Embryonic facial prominence (tissue), 1 donor: ENCODE results near the gene WASF2.
"Not testable (repeated sequence)": the region's sequence is repeated elsewhere in the genome, so short reads cannot be mapped to it uniquely, and the experiment has no call there.

ENCODE experiments used
- DNase-seq: peaks from one replicate; pipeline ENCODE4 v3.0.0-alpha.2; 2016; ENCODE audit errors: extremely low spot score

Gene WASF2

GRCh38 chr1:27397749-27398148 lies 92.2 kb downstream of the WASF2 start:
- DNase-seq = no peak

- DNase-seq = no peak
Observed at GRCh38 chr1:27397110-27397509, 92.9 kb downstream of the WASF2 start.

- peak; percentile 53 for DNase-seq
Observed at GRCh38 chr1:27395441-27396195, 94.3 kb downstream of the WASF2 start.

GRCh38 chr1:27394925-27395324 lies 95.0 kb downstream of the WASF2 start:
- no peak for DNase-seq

GRCh38 chr1:27394282-27394658 lies 95.7 kb downstream of the WASF2 start:
- no peak for DNase-seq

GRCh38 chr1:27393641-27394281 lies 96.2 kb downstream of the WASF2 start:
- DNase-seq = no peak

- DNase-seq = no peak
Observed at GRCh38 chr1:27392778-27393635, 97.0 kb downstream of the WASF2 start.

DNA sequence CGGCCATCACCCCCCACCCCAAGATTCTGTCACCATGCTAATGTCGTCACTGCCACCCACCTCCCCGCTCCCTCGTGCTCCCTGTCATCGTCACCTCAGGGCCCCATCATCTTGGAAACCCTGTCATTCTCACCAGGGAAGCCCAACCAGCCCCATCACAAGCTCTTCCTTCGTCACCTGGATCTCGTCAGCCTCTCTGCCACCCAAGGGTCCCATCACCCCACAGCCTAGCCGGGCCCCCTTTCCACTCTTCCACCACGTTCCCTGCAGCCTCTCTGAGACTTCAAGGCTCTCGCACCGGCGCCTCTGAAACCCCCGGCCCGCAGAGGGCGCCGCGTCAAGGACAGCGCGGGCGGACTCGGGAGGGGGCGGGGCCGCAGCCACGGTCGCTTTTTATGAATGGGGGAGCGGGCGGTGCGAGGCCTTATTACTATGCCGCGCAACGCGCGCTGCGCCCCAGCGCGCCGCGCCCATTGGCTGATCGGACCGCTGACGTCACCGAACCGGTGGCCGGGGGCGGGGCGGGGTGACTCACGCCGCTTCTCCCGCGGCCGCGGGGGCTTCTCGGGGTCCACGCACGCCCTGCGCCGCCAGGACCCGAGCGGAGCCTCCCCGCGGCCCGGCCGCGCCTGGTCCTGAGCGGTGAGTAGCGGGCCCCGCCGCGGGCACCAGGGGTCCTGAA lies 97.7 kb downstream of the WASF2 start, which contains the start of gene GPR3:
Gene GPR3 (plus strand): TSS at position 527 of the 682 bp plus-strand sequence. CDS start 1,177 bp downstream, outside the sequence.
- peak; percentile 77 for DNase-seq

DNA sequence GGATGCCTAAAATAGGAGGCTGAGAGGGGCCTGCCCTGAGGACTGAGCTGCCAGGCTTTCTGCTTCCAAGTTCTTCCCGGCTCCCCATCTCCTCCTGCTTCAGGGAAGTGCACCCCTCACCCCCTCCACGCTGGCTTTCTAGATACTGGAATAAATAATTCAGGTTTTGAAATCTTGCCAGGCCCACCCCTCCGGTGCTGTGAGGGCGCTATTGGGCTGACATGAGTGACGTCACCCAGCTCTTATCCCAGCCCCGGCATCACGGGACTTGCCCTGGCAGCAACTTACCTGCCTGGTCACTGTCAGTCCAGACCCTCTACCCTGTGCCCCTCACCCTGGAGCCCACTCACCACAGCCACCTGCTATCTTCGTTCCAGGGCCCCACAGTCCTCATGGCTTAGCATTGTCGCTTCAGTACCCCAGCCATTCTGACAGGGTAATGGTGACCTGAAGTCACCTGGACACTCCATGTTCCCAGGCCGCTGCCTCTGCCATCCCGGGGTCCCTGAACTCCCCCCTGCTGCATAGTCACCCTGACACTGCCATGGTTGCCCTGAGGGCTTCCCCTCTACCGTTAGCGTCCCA lies 98.4 kb downstream of the WASF2 start:
- DNase-seq = peak; percentile 56

GRCh38 chr1:27388337-27389005 lies 101.5 kb downstream of the WASF2 start:
- no peak for DNase-seq

DNA sequence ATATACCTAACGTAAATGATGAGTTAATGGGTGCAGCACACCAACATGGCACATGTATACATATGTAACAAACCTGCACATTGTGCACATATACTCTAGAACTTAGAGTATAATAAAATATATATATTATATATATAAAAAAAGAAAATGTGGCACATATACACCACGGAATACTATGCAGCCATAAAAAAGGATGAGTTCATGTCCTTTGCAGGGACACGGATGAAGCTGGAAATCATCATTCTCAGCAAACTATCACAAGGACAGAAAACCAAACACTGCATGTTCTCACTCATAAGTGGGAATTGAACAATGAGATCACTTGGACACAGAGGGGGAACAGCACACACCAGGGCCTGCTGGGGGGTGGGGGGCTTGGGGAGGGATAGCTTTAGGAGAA lies 105.2 kb downstream of the WASF2 start:
- not testable (repeated sequence) for DNase-seq

DNA sequence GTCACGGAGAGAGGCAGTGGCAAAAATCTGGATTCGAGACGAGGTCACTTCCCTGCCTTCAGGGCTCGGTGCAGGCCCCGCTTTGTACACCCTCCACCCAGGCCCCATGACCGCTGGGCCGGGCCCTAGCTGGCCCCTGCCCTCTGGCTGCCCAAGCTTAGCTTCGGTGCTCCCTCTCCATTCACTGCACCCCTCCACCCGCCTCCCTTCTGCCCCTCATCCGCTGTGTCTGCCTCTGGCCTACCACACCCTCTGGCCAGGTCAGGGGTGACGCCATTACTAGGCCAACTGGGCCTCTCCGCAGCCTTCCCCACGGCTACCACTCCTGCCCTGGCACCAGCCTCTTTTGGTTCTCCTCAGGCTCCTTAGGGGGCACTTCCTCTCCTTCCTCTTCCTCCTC lies 106.3 kb downstream of the WASF2 start:
- no peak for DNase-seq

DNA sequence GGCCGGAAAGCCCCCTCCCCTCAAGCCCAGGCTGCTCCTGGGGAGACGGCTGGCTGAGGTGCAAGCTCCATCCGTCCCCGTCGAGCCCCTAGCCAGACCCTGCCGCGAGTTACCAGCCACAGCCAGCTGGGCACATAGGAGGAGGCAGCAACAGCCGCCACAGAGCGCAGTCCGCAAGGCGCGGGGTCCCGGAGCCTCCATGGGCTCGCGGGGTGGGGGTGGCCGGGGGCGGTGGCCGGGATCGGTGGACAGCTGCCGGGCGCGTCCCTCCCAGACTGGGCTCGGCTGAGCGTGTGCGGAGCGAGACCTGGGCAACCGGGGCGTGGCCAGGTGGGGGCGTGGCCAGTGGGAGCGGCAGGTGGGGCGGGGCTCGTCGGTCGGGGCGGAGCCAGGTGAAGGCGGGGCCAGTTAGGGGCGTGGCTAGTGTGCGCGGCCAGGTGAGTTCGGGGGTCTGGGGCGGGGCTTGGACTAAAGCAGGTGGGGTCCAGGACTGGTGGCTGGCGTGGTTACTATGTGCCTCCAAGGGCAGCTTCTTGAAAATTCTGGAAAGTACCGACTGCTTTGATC lies 106.8 kb downstream of the WASF2 start, which contains the start of gene CD164L2:
Gene CD164L2 (minus strand): TSS at position 295 of the 567 bp plus-strand sequence. CDS start 94 bp downstream, at position 201.
- no peak for DNase-seq

- DNase-seq = no peak
Observed at GRCh38 chr1:27381969-27382762, 107.8 kb downstream of the WASF2 start.

- no peak for DNase-seq
Observed at GRCh38 chr1:27380766-27381733, 108.9 kb downstream of the WASF2 start.

- no peak for DNase-seq
Observed at GRCh38 chr1:27380224-27380623, 109.7 kb downstream of the WASF2 start.

DNA sequence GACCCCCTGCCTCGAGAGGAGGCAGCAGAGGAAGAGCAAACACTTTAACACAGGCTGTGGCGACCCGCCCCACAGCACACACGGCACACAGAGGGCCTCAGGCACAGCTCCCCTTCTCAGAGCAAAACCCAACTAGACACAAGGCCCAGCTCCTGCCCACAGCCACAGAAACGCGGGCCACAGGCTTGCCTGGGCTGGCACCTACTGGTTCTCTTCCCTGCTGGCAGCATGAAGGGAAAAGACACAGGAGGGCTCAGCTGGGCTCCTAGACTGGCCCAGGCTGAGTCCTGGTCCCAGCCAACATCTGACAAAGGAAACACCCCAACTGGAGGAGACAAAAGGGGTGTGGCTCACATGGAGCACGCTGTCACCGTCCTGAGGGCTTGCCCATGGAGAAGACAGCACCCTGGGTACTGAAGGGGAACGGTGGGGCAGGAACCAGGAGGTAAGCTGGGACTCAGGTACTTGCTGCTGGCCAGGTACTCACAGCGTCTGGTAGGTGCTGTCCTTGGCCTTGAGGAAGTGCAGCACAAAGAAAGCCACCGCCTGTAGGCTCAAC lies 110.3 kb downstream of the WASF2 start:
- no peak for DNase-seq
